ENCODE results near the gene GTPBP1. TPM values are rescaled to one million over a fixed set of nuclear protein-coding genes. Genes with fewer than 3 reads are reported as not detected.

GTPBP1 gene
- total and polyA plus RNA-seq, 2 of the 13 experiments (the other 11 are each of a cell fraction or from before 2014, with no cell fraction given) = 22.3 to 27.0 TPM

DNA sequence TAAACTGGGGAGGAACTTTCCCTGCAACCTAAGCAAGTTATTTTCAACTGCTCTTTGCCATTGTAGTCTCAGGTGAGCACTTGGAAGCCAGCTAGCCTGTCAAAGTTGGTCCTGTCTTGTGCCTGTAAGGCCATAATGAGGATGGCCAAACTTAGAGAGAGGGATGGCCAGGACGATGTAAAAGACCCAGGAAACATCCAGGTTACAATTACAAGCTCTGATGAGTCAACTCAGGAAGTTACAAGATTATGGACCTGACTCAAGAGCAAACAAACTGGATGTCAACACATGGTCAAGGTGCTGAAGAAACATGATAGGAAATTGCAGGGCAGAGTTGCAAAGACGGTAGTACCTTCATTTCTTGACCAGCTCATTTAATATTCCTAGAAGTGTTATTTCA lies 1.6 kb downstream of the GTPBP1 start (continued):
- TF ChIP-seq ZNF331 (CRISPR knock-in tag; IDR thresholded peaks at IDR 0.05) (peak; percentile 74), LCORL (IDR thresholded peaks at IDR 0.05) (no peak), LCORL (CRISPR knock-in tag; IDR thresholded peaks at IDR 0.05) (0 out of 2 replicates have a peak, but pooled peaks have one; percentile 35), USF2 (IDR thresholded peaks at IDR 0.05; ENCODE audit: low read depth, low read length) (no peak), USF2 (CRISPR knock-in tag; IDR thresholded peaks at IDR 0.05; ENCODE audit: borderline replicate concordance) (no peak), ZNF3 (CRISPR knock-in tag; IDR thresholded peaks at IDR 0.05) (no peak), ZFP62 (CRISPR knock-in tag; IDR thresholded peaks at IDR 0.05) (no peak), PATZ1 (CRISPR knock-in tag; IDR thresholded peaks at IDR 0.05) (0 out of 2 replicates have a peak, but pooled peaks have one; percentile 28), ARID4A (CRISPR knock-in tag; IDR thresholded peaks at IDR 0.05; ENCODE audit: borderline replicate concordance) (peak; percentile 59; the same call in 1 of the 2 replicates), ZKSCAN8 (CRISPR knock-in tag; IDR thresholded peaks at IDR 0.05; ENCODE audit: borderline replicate concordance) (0 out of 2 replicates have a peak, but pooled peaks have one; percentile 39), TBX2 (CRISPR knock-in tag; IDR thresholded peaks at IDR 0.05; ENCODE audit: borderline replicate concordance) (0 out of 2 replicates have a peak, but pooled peaks have one; percentile 47), ELF3 (CRISPR knock-in tag; IDR thresholded peaks at IDR 0.05) (peak; percentile 90), U2AF2 (IDR thresholded peaks at IDR 0.05; ENCODE audit: low read depth, low read length) (no peak), MED1 (CRISPR knock-in tag; IDR thresholded peaks at IDR 0.05) (peak; percentile 83), ZNF776 (CRISPR knock-in tag; IDR thresholded peaks at IDR 0.05) (no peak), SP1 (IDR thresholded peaks at IDR 0.05) (no peak), SP1 (CRISPR knock-in tag; IDR thresholded peaks at IDR 0.05) (no peak), CHD4 (IDR thresholded peaks at IDR 0.05; ENCODE audit: borderline replicate concordance, low read length) (no peak), CCDC6 (CRISPR knock-in tag; IDR thresholded peaks at IDR 0.05) (no peak), HHEX (CRISPR knock-in tag; IDR thresholded peaks at IDR 0.05) (no peak)
- TF ChIP-seq, protein P1, sequence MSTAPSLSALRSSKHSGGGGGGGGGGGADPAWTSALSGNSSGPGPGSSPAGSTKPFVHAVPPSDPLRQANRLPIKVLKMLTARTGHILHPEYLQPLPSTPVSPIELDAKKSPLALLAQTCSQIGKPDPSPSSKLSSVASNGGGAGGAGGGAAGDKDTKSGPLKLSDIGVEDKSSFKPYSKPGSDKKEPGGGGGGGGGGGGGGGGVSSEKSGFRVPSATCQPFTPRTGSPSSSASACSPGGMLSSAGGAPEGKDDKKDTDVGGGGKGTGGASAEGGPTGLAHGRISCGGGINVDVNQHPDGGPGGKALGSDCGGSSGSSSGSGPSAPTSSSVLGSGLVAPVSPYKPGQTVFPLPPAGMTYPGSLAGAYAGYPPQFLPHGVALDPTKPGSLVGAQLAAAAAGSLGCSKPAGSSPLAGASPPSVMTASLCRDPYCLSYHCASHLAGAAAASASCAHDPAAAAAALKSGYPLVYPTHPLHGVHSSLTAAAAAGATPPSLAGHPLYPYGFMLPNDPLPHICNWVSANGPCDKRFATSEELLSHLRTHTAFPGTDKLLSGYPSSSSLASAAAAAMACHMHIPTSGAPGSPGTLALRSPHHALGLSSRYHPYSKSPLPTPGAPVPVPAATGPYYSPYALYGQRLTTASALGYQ (CRISPR knock-in tag; IDR thresholded peaks at IDR 0.05) = 0 out of 2 replicates have a peak, but pooled peaks have one; percentile 32
